ENCODE measurements around the gene ZNF184.

Gene ZNF184

DNA sequence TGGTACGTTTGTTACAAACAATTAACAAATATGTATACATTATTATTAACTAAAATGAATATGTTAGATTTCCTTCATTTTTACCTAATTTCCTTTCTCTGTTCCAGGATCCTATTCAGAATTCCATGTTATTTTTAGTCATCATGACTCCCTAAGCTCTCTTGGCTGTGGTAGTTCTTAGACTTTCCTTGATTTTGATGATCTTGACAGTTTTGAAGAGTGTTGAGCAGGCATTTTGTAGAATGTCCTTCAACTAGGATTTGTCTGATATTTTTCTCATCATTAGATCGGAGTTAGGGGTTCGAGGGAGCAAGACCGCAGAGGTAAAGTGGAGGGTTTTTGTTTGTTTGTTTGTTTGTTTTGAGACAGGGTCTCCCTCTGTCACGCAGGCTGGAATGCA is 44.3 kb upstream of the ZNF184 start:
- no peaks in the 10 kb centered on the region for H3K79me1 ChIP-seq (replicated peaks; ENCODE audit: low read length, poor library complexity, severe bottlenecking)
- H2BK15ac ChIP-seq (ENCODE audit: low read depth, poor library complexity, severe bottlenecking) = no peak overlapping the region
- H3K27ac ChIP-seq (ENCODE audit: low read length, poor library complexity, severe bottlenecking) = no peak overlapping the region
- no peak overlapping the region for H3K4me2 ChIP-seq (ENCODE audit: low read length, poor library complexity, severe bottlenecking)
- no peak overlapping the region for H2AK5ac ChIP-seq (ENCODE audit: low read length, severe bottlenecking)
- no peak overlapping the region for H4K8ac ChIP-seq (ENCODE audit: low read length)
- no peak overlapping the region for H4K91ac ChIP-seq (ENCODE audit: low read length)
- no peak for DNase-seq
- no peak overlapping the region for H3K14ac ChIP-seq (ENCODE audit: low read length in 2 of 2)
- H3K23ac ChIP-seq (ENCODE audit: low read length in 2 of 2) = no peak overlapping the region
- no peak overlapping the region for H2BK5ac ChIP-seq (ENCODE audit: low read depth, low read length, poor library complexity, severe bottlenecking)
- H3K4me1 ChIP-seq (ENCODE audit: control insufficient read depth, insufficient read depth, low read depth, low read length) = peaks cover 5% of the 10 kb centered on the region
- no peaks in the 10 kb centered on the region for H3K36me3 ChIP-seq (ENCODE audit: control insufficient read depth in 1 of 2, insufficient read depth in 2 of 2, low read depth in 1 of 2, low read length in 2 of 2)
- H3K4ac ChIP-seq (ENCODE audit: low read depth in 1 of 2, low read length in 2 of 2) = no peak overlapping the region
- no peak overlapping the region for H3K9ac ChIP-seq (ENCODE audit: low read length)
- no peaks in the 10 kb centered on the region for H3K9me3 ChIP-seq (ENCODE audit: control insufficient read depth, low read length)
- H2BK120ac ChIP-seq (ENCODE audit: low read depth, low read length) = no peak overlapping the region
- H2AFZ ChIP-seq (ENCODE audit: low read depth, low read length) = no peak overlapping the region
- WGBS = 94% methylated on average over 4 of the region's 5 CpGs
- no peak overlapping the region for H3K4me3 ChIP-seq (ENCODE audit: insufficient read depth in 1 of 2, low read depth in 1 of 2, low read length in 2 of 2)
- H3K18ac ChIP-seq (ENCODE audit: low read depth in 1 of 2, low read length in 2 of 2) = no peak overlapping the region
- no peak overlapping the region for H2BK12ac ChIP-seq (ENCODE audit: low read length in 2 of 2)
- H3K27me3 ChIP-seq (ENCODE audit: control insufficient read depth in 1 of 2, insufficient read depth in 1 of 2, low read length in 2 of 2) = peaks cover 44 to 50% of the 10 kb centered on the region in 2 experiments

DNA sequence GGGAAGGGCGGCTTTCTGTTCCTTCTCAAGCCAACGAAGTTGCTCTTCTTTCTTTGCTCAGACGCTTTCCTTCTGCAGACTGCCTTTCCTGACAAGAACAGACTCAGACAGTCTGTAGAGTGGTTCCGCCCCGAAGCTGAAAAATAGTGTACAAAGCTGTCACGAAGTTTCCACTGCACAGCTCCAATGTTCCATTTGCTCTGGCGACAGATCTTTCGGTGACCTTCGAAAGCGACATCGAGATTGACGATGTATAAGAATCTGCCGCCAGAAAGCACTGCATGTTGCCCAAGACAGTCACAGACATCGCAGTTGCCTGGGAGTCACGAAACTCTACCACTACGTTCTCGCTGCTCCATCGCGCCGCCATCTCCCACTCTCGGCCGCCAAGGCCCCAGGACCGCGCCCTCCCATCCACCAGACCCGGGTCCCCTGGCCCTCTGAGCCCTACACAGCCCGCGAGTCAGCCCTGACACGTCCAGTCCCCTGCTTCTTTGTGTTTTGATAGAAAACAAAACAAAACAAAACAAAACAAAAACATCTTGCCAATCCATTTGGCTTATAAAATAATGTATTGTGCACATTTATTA is 42.1 kb upstream of the ZNF184 start:
- Histone ChIP-seq H3K4ac (ENCODE audit: low read depth in 1 of 2, low read length in 2 of 2) (no peak overlapping the region), H3K14ac (ENCODE audit: low read length in 2 of 2) (peak overlapping the region in 1 of 2 experiments; percentile 81), H3K27ac (ENCODE audit: low read length, poor library complexity, severe bottlenecking) (no peak overlapping the region), H2BK12ac (ENCODE audit: low read length in 2 of 2) (no peak overlapping the region), H2AFZ (ENCODE audit: low read depth, low read length) (no peak overlapping the region), H3K9ac (ENCODE audit: low read length) (peak overlapping the region; percentile 34), H3K18ac (ENCODE audit: low read depth in 1 of 2, low read length in 2 of 2) (no peak overlapping the region), H3K9me3 (ENCODE audit: control insufficient read depth, low read length) (no peaks in the 10 kb centered on the region), H2BK5ac (ENCODE audit: low read depth, low read length, poor library complexity, severe bottlenecking) (no peak overlapping the region), H3K27me3 (ENCODE audit: control insufficient read depth in 1 of 2, insufficient read depth in 1 of 2, low read length in 2 of 2) (peaks cover 56 to 57% of the 10 kb centered on the region in 2 experiments), H3K79me1 (replicated peaks; ENCODE audit: low read length, poor library complexity, severe bottlenecking) (no peaks in the 10 kb centered on the region), H3K4me1 (ENCODE audit: control insufficient read depth, insufficient read depth, low read depth, low read length) (peaks cover 5% of the 10 kb centered on the region), H2BK120ac (ENCODE audit: low read depth, low read length) (no peak overlapping the region), H3K36me3 (ENCODE audit: control insufficient read depth in 1 of 2, insufficient read depth in 2 of 2, low read depth in 1 of 2, low read length in 2 of 2) (no peaks in the 10 kb centered on the region), H2BK15ac (ENCODE audit: low read depth, poor library complexity, severe bottlenecking) (no peak overlapping the region), H3K4me3 (ENCODE audit: insufficient read depth in 1 of 2, low read depth in 1 of 2, low read length in 2 of 2) (peak overlapping the region in 1 of 2 experiments; percentile 72), H2AK5ac (ENCODE audit: low read length, severe bottlenecking) (no peak overlapping the region), H3K23ac (ENCODE audit: low read length in 2 of 2) (no peak overlapping the region), H4K91ac (ENCODE audit: low read length) (no peak overlapping the region), H4K8ac (ENCODE audit: low read length) (no peak overlapping the region), H3K4me2 (ENCODE audit: low read length, poor library complexity, severe bottlenecking) (peak overlapping the region; percentile 20)
- 54% methylated on average over 28 of the region's 28 CpGs for WGBS
- no peak for DNase-seq

DNA sequence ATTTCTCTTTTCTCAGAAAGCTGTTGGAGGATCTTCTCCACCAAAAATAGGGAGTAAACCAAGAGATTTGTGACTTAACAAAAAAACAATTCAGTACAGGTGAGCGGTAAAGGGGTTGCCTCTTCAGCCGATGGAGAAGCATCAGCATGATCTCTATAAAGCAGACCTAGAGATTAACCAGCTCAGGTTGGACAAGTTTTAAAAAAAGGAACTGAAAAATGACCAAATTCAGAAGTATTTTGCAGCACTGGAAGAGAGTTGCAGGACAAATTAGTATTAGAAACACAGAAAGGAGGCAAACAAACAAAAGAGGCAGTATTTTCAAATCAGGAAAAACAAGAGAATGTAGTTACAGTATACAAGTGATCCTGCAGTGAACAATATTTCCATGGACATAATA is 39.6 kb upstream of the ZNF184 start:
- H4K91ac ChIP-seq (ENCODE audit: low read length) = no peak overlapping the region
- DNase-seq = no peak
- no peak overlapping the region for H2BK120ac ChIP-seq (ENCODE audit: low read depth, low read length)
- H3K79me1 ChIP-seq (replicated peaks; ENCODE audit: low read length, poor library complexity, severe bottlenecking) = no peaks in the 10 kb centered on the region
- no peaks in the 10 kb centered on the region for H3K36me3 ChIP-seq (ENCODE audit: control insufficient read depth in 1 of 2, insufficient read depth in 2 of 2, low read depth in 1 of 2, low read length in 2 of 2)
- no peak overlapping the region for H3K4me3 ChIP-seq (ENCODE audit: insufficient read depth in 1 of 2, low read depth in 1 of 2, low read length in 2 of 2)
- H2AK5ac ChIP-seq (ENCODE audit: low read length, severe bottlenecking) = no peak overlapping the region
- no peak overlapping the region for H3K14ac ChIP-seq (ENCODE audit: low read length in 2 of 2)
- no peaks in the 10 kb centered on the region for H3K9me3 ChIP-seq (ENCODE audit: control insufficient read depth, low read length)
- H2BK5ac ChIP-seq (ENCODE audit: low read depth, low read length, poor library complexity, severe bottlenecking) = no peak overlapping the region
- peaks cover 3% of the 10 kb centered on the region for H3K4me1 ChIP-seq (ENCODE audit: control insufficient read depth, insufficient read depth, low read depth, low read length)
- H3K27ac ChIP-seq (ENCODE audit: low read length, poor library complexity, severe bottlenecking) = no peak overlapping the region
- H2BK12ac ChIP-seq (ENCODE audit: low read length in 2 of 2) = no peak overlapping the region
- H3K4ac ChIP-seq (ENCODE audit: low read depth in 1 of 2, low read length in 2 of 2) = no peak overlapping the region
- peaks cover 56 to 57% of the 10 kb centered on the region in 2 experiments for H3K27me3 ChIP-seq (ENCODE audit: control insufficient read depth in 1 of 2, insufficient read depth in 1 of 2, low read length in 2 of 2)
- H3K23ac ChIP-seq (ENCODE audit: low read length in 2 of 2) = no peak overlapping the region
- WGBS = 88% methylated on average over 2 of the region's 2 CpGs
- H2BK15ac ChIP-seq (ENCODE audit: low read depth, poor library complexity, severe bottlenecking) = no peak overlapping the region
- no peak overlapping the region for H3K4me2 ChIP-seq (ENCODE audit: low read length, poor library complexity, severe bottlenecking)
- no peak overlapping the region for H4K8ac ChIP-seq (ENCODE audit: low read length)
- H3K9ac ChIP-seq (ENCODE audit: low read length) = no peak overlapping the region
- H2AFZ ChIP-seq (ENCODE audit: low read depth, low read length) = no peak overlapping the region
- no peak overlapping the region for H3K18ac ChIP-seq (ENCODE audit: low read depth in 1 of 2, low read length in 2 of 2)

DNA sequence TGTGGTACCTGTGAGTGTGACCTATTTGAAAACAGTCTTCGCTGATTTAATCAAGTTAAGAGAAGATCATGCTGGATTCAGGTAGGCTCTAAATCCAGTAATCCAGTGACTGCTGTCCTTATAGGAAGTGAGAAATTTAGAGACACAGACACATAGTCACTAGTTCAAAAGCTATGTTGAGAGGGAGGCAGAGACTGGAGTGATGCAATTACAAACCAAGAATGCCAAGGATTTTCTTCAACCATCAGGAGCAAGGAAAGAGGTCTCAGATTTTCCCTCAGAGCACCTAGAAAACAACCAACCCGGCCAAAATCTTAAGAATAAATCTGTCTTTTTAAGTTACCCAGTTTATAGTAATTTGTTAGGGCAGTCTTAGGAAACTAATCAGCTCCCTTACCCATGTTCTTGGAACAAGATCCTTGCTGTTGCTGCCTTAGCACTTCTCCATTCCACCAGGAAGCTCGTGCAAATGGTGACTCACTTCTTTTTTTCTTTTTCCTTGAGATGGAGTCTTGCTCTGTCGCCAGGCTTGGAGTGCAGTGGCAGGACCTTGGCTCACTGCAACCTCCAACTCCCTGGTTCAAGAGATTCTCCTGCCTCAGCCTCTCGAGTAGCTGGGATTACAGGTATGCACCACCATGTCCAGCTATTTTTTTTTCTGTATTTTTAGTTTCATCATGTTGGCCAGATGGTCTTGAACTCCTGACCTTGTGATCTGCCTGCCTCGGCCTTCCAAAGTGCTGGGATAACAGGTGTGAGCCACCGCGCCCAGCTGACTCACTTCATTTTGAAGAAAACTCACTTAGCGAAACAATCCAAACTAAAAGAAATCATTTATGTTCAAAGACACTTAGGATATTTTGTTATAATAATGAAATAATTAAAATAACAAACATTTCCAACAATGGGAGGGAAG is 34.4 kb upstream of the ZNF184 start:
- H3K36me3 ChIP-seq (ENCODE audit: control insufficient read depth in 1 of 2, insufficient read depth in 2 of 2, low read depth in 1 of 2, low read length in 2 of 2) = no peaks in the 10 kb centered on the region
- H3K9ac ChIP-seq (ENCODE audit: low read length) = no peak overlapping the region
- no peak overlapping the region for H2BK12ac ChIP-seq (ENCODE audit: low read length in 2 of 2)
- no peaks in the 10 kb centered on the region for H3K9me3 ChIP-seq (ENCODE audit: control insufficient read depth, low read length)
- 70% methylated on average over 5 of the region's 9 CpGs for WGBS
- no peak overlapping the region for H2BK120ac ChIP-seq (ENCODE audit: low read depth, low read length)
- H3K14ac ChIP-seq (ENCODE audit: low read length in 2 of 2) = no peak overlapping the region
- no peak overlapping the region for H3K18ac ChIP-seq (ENCODE audit: low read depth in 1 of 2, low read length in 2 of 2)
- no peak overlapping the region for H2BK15ac ChIP-seq (ENCODE audit: low read depth, poor library complexity, severe bottlenecking)
- no peak overlapping the region for H3K4me2 ChIP-seq (ENCODE audit: low read length, poor library complexity, severe bottlenecking)
- no peaks in the 10 kb centered on the region for H3K4me1 ChIP-seq (ENCODE audit: control insufficient read depth, insufficient read depth, low read depth, low read length)
- H3K4me3 ChIP-seq (ENCODE audit: insufficient read depth in 1 of 2, low read depth in 1 of 2, low read length in 2 of 2) = no peak overlapping the region
- no peak overlapping the region for H2BK5ac ChIP-seq (ENCODE audit: low read depth, low read length, poor library complexity, severe bottlenecking)
- H3K4ac ChIP-seq (ENCODE audit: low read depth in 1 of 2, low read length in 2 of 2) = no peak overlapping the region
- H4K91ac ChIP-seq (ENCODE audit: low read length) = no peak overlapping the region
- DNase-seq = no peak
- H4K8ac ChIP-seq (ENCODE audit: low read length) = no peak overlapping the region
- H3K27ac ChIP-seq (ENCODE audit: low read length, poor library complexity, severe bottlenecking) = no peak overlapping the region
- peaks cover 8 to 29% of the 10 kb centered on the region in 2 experiments for H3K27me3 ChIP-seq (ENCODE audit: control insufficient read depth in 1 of 2, insufficient read depth in 1 of 2, low read length in 2 of 2)
- no peaks in the 10 kb centered on the region for H3K79me1 ChIP-seq (replicated peaks; ENCODE audit: low read length, poor library complexity, severe bottlenecking)
- no peak overlapping the region for H2AK5ac ChIP-seq (ENCODE audit: low read length, severe bottlenecking)
- H2AFZ ChIP-seq (ENCODE audit: low read depth, low read length) = no peak overlapping the region
- no peak overlapping the region for H3K23ac ChIP-seq (ENCODE audit: low read length in 2 of 2)
